Measurements from ENCODE around the gene TXNDC2.
A peak's percentile ranks its signal among the peaks of the same experiment; 100 is the strongest.

The TXNDC2 gene

GRCh38 chr18:9860682-9861081, 25.1 kb upstream of the TXNDC2 start:
- DNase-seq (ENCODE audit: low read depth in 3 of 3), result no peak

- DNase-seq (ENCODE audit: low read depth in 3 of 3), result no peak
Measured at GRCh38 chr18:9861157-9861556, 24.6 kb upstream of the TXNDC2 start.

GRCh38 chr18:9861933-9862332, 23.8 kb upstream of the TXNDC2 start:
- DNase-seq (ENCODE audit: low read depth in 3 of 3), result peak in 1 of 3 experiments; percentile 20

- DNase-seq (ENCODE audit: low read depth in 3 of 3), result no peak
Measured at GRCh38 chr18:9862686-9863085, 23.1 kb upstream of the TXNDC2 start.

- DNase-seq (ENCODE audit: low read depth in 3 of 3), result no peak
Measured at GRCh38 chr18:9863282-9863681, 22.5 kb upstream of the TXNDC2 start.

GRCh38 chr18:9865764-9866490, 19.8 kb upstream of the TXNDC2 start:
- DNase-seq (ENCODE audit: low read depth in 3 of 3), result no peak

GRCh38 chr18:9866627-9867026, 19.1 kb upstream of the TXNDC2 start:
- no peak for DNase-seq (ENCODE audit: low read depth in 3 of 3)

GRCh38 chr18:9867071-9867594, 18.6 kb upstream of the TXNDC2 start:
- DNase-seq (ENCODE audit: low read depth in 3 of 3), result no peak

GRCh38 chr18:9868857-9869714, 16.7 kb upstream of the TXNDC2 start:
- no peak for DNase-seq (ENCODE audit: low read depth in 3 of 3)

- DNase-seq (ENCODE audit: low read depth in 3 of 3), result no peak
Measured at GRCh38 chr18:9869715-9870430, 15.9 kb upstream of the TXNDC2 start.

GRCh38 chr18:9870431-9871008, 15.3 kb upstream of the TXNDC2 start:
- no peak for DNase-seq (ENCODE audit: low read depth in 3 of 3)

GRCh38 chr18:9871244-9871746, 14.5 kb upstream of the TXNDC2 start:
- DNase-seq (ENCODE audit: low read depth in 3 of 3), result no peak

GRCh38 chr18:9872823-9873222, 12.9 kb upstream of the TXNDC2 start:
- DNase-seq (ENCODE audit: low read depth in 3 of 3), result no peak

- no peak for DNase-seq (ENCODE audit: low read depth in 3 of 3)
Measured at GRCh38 chr18:9874728-9875127, 11.0 kb upstream of the TXNDC2 start.

GRCh38 chr18:9876212-9876866, 9.4 kb upstream of the TXNDC2 start:
- DNase-seq (ENCODE audit: low read depth in 3 of 3), result no peak

- no peak for DNase-seq (ENCODE audit: low read depth in 3 of 3)
Measured at GRCh38 chr18:9876867-9877654, 8.7 kb upstream of the TXNDC2 start.

- no peak for DNase-seq (ENCODE audit: low read depth in 3 of 3)
Measured at GRCh38 chr18:9877655-9878014, 8.1 kb upstream of the TXNDC2 start.

- no peak for DNase-seq (ENCODE audit: low read depth in 3 of 3)
Measured at GRCh38 chr18:9878095-9878494, 7.7 kb upstream of the TXNDC2 start.

- DNase-seq (ENCODE audit: low read depth in 3 of 3), result no peak
Measured at GRCh38 chr18:9878783-9879242, 7.0 kb upstream of the TXNDC2 start.

GRCh38 chr18:9884090-9884489, 1.7 kb upstream of the TXNDC2 start:
- no peak for DNase-seq (ENCODE audit: low read depth in 3 of 3)
